ENCODE data around the gene FGD5. TPM values are rescaled to one million over a fixed set of nuclear protein-coding genes. Genes with fewer than 3 reads are reported as not detected.

The FGD5 gene
- total and polyA plus RNA-seq, 2 donors (not counting 1 experiment from before 2014, with no cell fraction given) = not detected

DNA sequence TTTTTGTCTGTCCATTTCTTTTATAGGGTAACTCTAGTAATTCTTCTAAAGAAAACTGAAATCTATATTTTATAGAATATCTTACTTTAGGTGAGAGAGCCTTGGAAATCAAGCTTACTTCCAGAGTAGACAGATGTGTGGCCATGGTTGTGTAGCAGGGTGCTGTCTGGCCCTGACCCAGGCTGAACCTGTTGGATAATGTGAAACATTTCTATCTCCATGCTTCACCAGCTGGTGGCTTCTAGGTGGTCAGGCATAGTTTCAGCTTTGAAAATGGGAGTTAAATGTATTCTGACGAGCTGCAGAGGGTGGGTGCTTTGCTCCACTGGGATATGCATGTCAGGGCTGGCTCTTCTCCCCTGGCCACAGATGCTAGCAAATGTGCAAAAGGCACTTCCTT lies 107.8 kb downstream of the FGD5 start:
- Histone ChIP-seq H3K4me3 (ENCODE audit: control extremely low read depth in 1 of 5, extremely low read depth in 1 of 5, insufficient read depth in 1 of 5, low read depth in 2 of 5, low read length in 4 of 5) (no peak overlapping the region), H4K20me1 (ENCODE audit: control insufficient read depth, insufficient read depth, low read length, poor library complexity, severe bottlenecking) (no peaks in the 10 kb centered on the region), H3K4me2 (replicated peaks; ENCODE audit: low read depth, low read length, poor library complexity, severe bottlenecking) (no peak overlapping the region), H2AFZ (ENCODE audit: insufficient read depth, low read depth, low read length, poor library complexity, severe bottlenecking) (no peak overlapping the region), H3K9ac (ENCODE audit: low read length) (no peak overlapping the region), H3K27ac (ENCODE audit: low read length in 2 of 2) (no peak overlapping the region), H3K9me3 (ENCODE audit: control extremely low read depth in 1 of 3, control insufficient read depth in 2 of 3, insufficient read depth in 1 of 3, low read length in 2 of 3) (no peaks in the 10 kb centered on the region), H3K36me3 (replicated peaks in 1 of 2; ENCODE audit: control extremely low read depth in 1 of 2, control insufficient read depth in 1 of 2, extremely low read depth in 1 of 2, insufficient read depth in 2 of 2, low read length in 1 of 2) (no peaks in the 10 kb centered on the region), H3K79me2 (ENCODE audit: control insufficient read depth, insufficient read depth, low read length) (no peaks in the 10 kb centered on the region), H3K4me1 (ENCODE audit: control insufficient read depth in 2 of 2, insufficient read depth in 2 of 2, low read length in 2 of 2) (no peaks in the 10 kb centered on the region), H3K27me3 (replicated peaks in 1 of 4; ENCODE audit: control extremely low read depth in 1 of 4, control insufficient read depth in 3 of 4, insufficient read depth in 4 of 4, low read length in 3 of 4) (no peaks in the 10 kb centered on the region)
- Mint-ChIP-seq H3K27ac (no peak overlapping the region), H3K27me3 (no peaks in the 10 kb centered on the region), H3K9me3 (ENCODE audit: insufficient read depth) (no peaks in the 10 kb centered on the region), H3K4me1 (no peaks in the 10 kb centered on the region), H3K4me3 (no peak overlapping the region)
- ChIA-PET CTCF (interaction anchor here (0.7 to 3.1 kb wide), 23 partner anchors 17 to 723 kb away, joined by 3 to 20 read pairs (median 4); partner anchors contain the start of genes CAPN7, MRPS25 and NR2C2), POLR2A (no interaction called here)
- DNase-seq (no peak), ATAC-seq (ENCODE audit: low read depth) (no peak)
- intact Hi-C loops (cut with micrococcal nuclease) = loop anchor here (5.0 to 10.0 kb wide), 2 partner anchors 171 to 478 kb away; partner anchors contain the start of gene RBSN
- 100% methylated on average over 1 of the region's 1 CpG for WGBS (ENCODE audit: insufficient coverage)
- TF ChIP-seq, protein P1, sequence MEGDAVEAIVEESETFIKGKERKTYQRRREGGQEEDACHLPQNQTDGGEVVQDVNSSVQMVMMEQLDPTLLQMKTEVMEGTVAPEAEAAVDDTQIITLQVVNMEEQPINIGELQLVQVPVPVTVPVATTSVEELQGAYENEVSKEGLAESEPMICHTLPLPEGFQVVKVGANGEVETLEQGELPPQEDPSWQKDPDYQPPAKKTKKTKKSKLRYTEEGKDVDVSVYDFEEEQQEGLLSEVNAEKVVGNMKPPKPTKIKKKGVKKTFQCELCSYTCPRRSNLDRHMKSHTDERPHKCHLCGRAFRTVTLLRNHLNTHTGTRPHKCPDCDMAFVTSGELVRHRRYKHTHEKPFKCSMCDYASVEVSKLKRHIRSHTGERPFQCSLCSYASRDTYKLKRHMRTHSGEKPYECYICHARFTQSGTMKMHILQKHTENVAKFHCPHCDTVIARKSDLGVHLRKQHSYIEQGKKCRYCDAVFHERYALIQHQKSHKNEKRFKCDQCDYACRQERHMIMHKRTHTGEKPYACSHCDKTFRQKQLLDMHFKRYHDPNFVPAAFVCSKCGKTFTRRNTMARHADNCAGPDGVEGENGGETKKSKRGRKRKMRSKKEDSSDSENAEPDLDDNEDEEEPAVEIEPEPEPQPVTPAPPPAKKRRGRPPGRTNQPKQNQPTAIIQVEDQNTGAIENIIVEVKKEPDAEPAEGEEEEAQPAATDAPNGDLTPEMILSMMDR (IDR thresholded peaks at IDR 0.05) = no peak
- TF ChIP-seq EZH2 (IDR thresholded peaks at IDR 0.05; ENCODE audit: borderline replicate concordance, insufficient read depth, low read depth, low read length, poor library complexity, severe bottlenecking) = no peak

DNA sequence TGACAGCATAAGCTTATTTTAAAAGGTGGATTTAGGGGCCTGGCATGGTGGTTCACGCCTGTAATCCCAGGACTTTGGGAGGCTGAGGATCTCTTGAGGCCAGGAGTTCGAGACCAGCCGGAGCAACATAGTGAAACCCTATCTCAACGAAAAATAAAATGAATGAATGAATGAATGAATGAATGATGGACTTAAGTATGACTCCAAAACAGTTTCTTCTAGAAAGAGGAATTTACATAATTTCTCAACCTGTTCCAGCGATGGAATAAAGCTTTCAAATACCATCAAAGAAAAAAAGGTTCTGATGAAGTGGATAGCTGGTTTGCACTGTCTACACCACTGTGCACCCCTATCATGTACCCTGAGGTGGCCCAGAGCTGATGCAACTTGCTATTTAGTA lies 108.5 kb downstream of the FGD5 start:
- Mint-ChIP-seq H3K4me1 (no peaks in the 10 kb centered on the region), H3K27ac (no peak overlapping the region), H3K4me3 (no peak overlapping the region), H3K9me3 (ENCODE audit: insufficient read depth) (no peaks in the 10 kb centered on the region), H3K27me3 (no peaks in the 10 kb centered on the region)
- Histone ChIP-seq H4K20me1 (ENCODE audit: control insufficient read depth, insufficient read depth, low read length, poor library complexity, severe bottlenecking) (no peaks in the 10 kb centered on the region), H3K36me3 (replicated peaks in 1 of 2; ENCODE audit: control extremely low read depth in 1 of 2, control insufficient read depth in 1 of 2, extremely low read depth in 1 of 2, insufficient read depth in 2 of 2, low read length in 1 of 2) (no peaks in the 10 kb centered on the region), H3K9ac (ENCODE audit: low read length) (no peak overlapping the region), H3K27ac (ENCODE audit: low read length in 2 of 2) (no peak overlapping the region), H3K4me1 (ENCODE audit: control insufficient read depth in 2 of 2, insufficient read depth in 2 of 2, low read length in 2 of 2) (no peaks in the 10 kb centered on the region), H2AFZ (ENCODE audit: insufficient read depth, low read depth, low read length, poor library complexity, severe bottlenecking) (no peak overlapping the region), H3K4me2 (replicated peaks; ENCODE audit: low read depth, low read length, poor library complexity, severe bottlenecking) (no peak overlapping the region), H3K79me2 (ENCODE audit: control insufficient read depth, insufficient read depth, low read length) (no peaks in the 10 kb centered on the region), H3K27me3 (replicated peaks in 1 of 4; ENCODE audit: control extremely low read depth in 1 of 4, control insufficient read depth in 3 of 4, insufficient read depth in 4 of 4, low read length in 3 of 4) (no peaks in the 10 kb centered on the region), H3K4me3 (ENCODE audit: control extremely low read depth in 1 of 5, extremely low read depth in 1 of 5, insufficient read depth in 1 of 5, low read depth in 2 of 5, low read length in 4 of 5) (no peak overlapping the region), H3K9me3 (ENCODE audit: control extremely low read depth in 1 of 3, control insufficient read depth in 2 of 3, insufficient read depth in 1 of 3, low read length in 2 of 3) (no peaks in the 10 kb centered on the region)
- ChIA-PET CTCF (interaction anchor here (0.7 to 3.1 kb wide), 12 partner anchors 16 to 724 kb away, joined by 3 to 20 read pairs (median 4); partner anchors contain the start of genes CAPN7, MRPS25 and NR2C2), POLR2A (no interaction called here)
- intact Hi-C loops (cut with micrococcal nuclease) = loop anchor here (5.0 to 10.0 kb wide), 2 partner anchors 170 to 477 kb away; partner anchors contain the start of gene RBSN
- DNase-seq (no peak), ATAC-seq (ENCODE audit: low read depth) (no peak)
- no CpG with 5 or more reads among the region's 5 CpGs for WGBS (ENCODE audit: insufficient coverage)
- no peak for TF ChIP-seq EZH2 (IDR thresholded peaks at IDR 0.05; ENCODE audit: borderline replicate concordance, insufficient read depth, low read depth, low read length, poor library complexity, severe bottlenecking)
- TF ChIP-seq, protein P1 (IDR thresholded peaks at IDR 0.05) = no peak
